ENCODE measurements around the gene SANBR. TPM values are rescaled to one million over a fixed set of nuclear protein-coding genes. Genes with fewer than 3 reads are reported as not detected.
A peak's percentile ranks its signal among the peaks of the same experiment; 100 is the strongest.

SANBR gene
- total and polyA plus RNA-seq, 2 of the 13 experiments (the other 11 are each of a cell fraction or from before 2014, with no cell fraction given), result 9.8 to 20.9 TPM

- no peak for TF ChIP-seq ZBTB49 (CRISPR knock-in tag; IDR thresholded peaks at IDR 0.05; ENCODE audit: borderline replicate concordance)
Measured at GRCh38 chr2:61090386-61090921, 24.8 kb downstream of the SANBR start (continued).

GRCh38 chr2:61091485-61091884 lies 25.8 kb downstream of the SANBR start:
- H3K79me2 ChIP-seq (ENCODE audit: insufficient read depth, low read length), result no peaks in the 10 kb centered on the region
- H2AFZ ChIP-seq (ENCODE audit: low read length), result no peak overlapping the region
- H3K27me3 ChIP-seq (ENCODE audit: control insufficient read depth in 1 of 2, insufficient read depth in 2 of 2, low read length in 2 of 2), result no peaks in the 10 kb centered on the region
- peaks cover 3 to 17% of the 10 kb centered on the region in 2 experiments; a peak in 2 of 5 replicates for H3K36me3 ChIP-seq (replicated peaks in 1 of 2; ENCODE audit: control insufficient read depth in 1 of 2, insufficient read depth in 2 of 2, low read length in 2 of 2)
- 96% methylated on average over 8 of the region's 8 CpGs for WGBS (ENCODE audit: low lambda C conversion rate)
- TF ChIP-seq RBAK (CRISPR knock-in tag; IDR thresholded peaks at IDR 0.05) (no peak), ATF4 (CRISPR knock-in tag; IDR thresholded peaks at IDR 0.05) (peak in 1 of 2 experiments; percentile 27; a peak in 1 of 4 replicates)
- intact Hi-C loops (cut with micrococcal nuclease; ENCODE audit: unreplicated experiment) (no loop called here), in situ Hi-C loops (cut with HindIII; ENCODE audit: extremely low pct_ligation_motif_present, low pct_unique_long_range_greater_than_20kb) (no loop called here)
- H3K9me3 ChIP-seq (ENCODE audit: low read length), result no peaks in the 10 kb centered on the region
- no peak overlapping the region for H3K9ac ChIP-seq (ENCODE audit: insufficient read depth, low read depth, low read length)
- CTCF ChIA-PET (ENCODE audit: low intra/inter-chr PET ratio, low total read pairs), result no interaction called here
- POLR2A ChIA-PET, result no interaction called here
- FAIRE-seq, result no peak
- DNase-seq (ENCODE audit: low spot score), result no peak
- no peak for ATAC-seq
- no peak overlapping the region for H3K4me2 ChIP-seq (ENCODE audit: low read depth, low read length)
- H4K20me1 ChIP-seq (ENCODE audit: insufficient read depth, low read length), result no peaks in the 10 kb centered on the region
- H3K4me1 ChIP-seq (ENCODE audit: insufficient read depth, low read length), result peaks cover 17% of the 10 kb centered on the region
- no peak overlapping the region for H3K27ac ChIP-seq (ENCODE audit: extremely low read length, insufficient read depth, low read length)
- no TSS peak for BruUV-seq (replicated peaks)
- H3K4me3 ChIP-seq (replicated peaks in 1 of 3; ENCODE audit: insufficient read depth in 1 of 3, low read depth in 2 of 3, low read length in 3 of 3), result no peak overlapping the region
